ENCODE results near the gene FAM3D.

The FAM3D gene

GRCh38 chr3:58603606-58604005 is 63.0 kb downstream of the FAM3D start:
- no peaks in the 10 kb centered on the region for H3K9me3 ChIP-seq (ENCODE audit: control insufficient read depth, insufficient read depth, low read depth, low read length)
- no peak overlapping the region for H3K4me3 ChIP-seq (ENCODE audit: low read depth, low read length)
- TF ChIP-seq EGR2 (tag by site-specific recombination; IDR thresholded peaks at IDR 0.05; ENCODE audit: low read depth), result peak; percentile 32; the same call in 1 of the 2 replicates
- TF ChIP-seq ZNF600 (tag by site-specific recombination; IDR thresholded peaks at IDR 0.05), result no peak
- TF ChIP-seq ZNF335 (tag by site-specific recombination; conservative IDR thresholded peaks at IDR 0.05), result no peak
- TF ChIP-seq ZNF785 (tag by site-specific recombination; IDR thresholded peaks at IDR 0.05), result no peak
- TF ChIP-seq ZNF274 (IDR thresholded peaks at IDR 0.05; ENCODE audit: low read length), result no peak
- TF ChIP-seq ZNF274 (tag by site-specific recombination; IDR thresholded peaks at IDR 0.05; ENCODE audit: borderline replicate concordance), result no peak
- ChIA-PET POLR2A (no interaction called here), CTCF (interaction anchor here (1.8 kb wide), 1 partner anchor 35 kb away, joined by 5 read pairs; no protein-coding TSS in a partner anchor)
- no peaks in the 10 kb centered on the region for H3K4me1 ChIP-seq (ENCODE audit: control insufficient read depth, insufficient read depth, low read length)
- H3K27ac ChIP-seq (ENCODE audit: extremely low read depth, low read depth, low read length), result no peak overlapping the region
- no peaks in the 10 kb centered on the region for H3K36me3 ChIP-seq (ENCODE audit: control insufficient read depth in 2 of 2, insufficient read depth in 1 of 2, low read length in 2 of 2)

- H3K36me3 ChIP-seq (ENCODE audit: control insufficient read depth in 2 of 2, insufficient read depth in 1 of 2, low read length in 2 of 2), result no peaks in the 10 kb centered on the region
- CTCF ChIA-PET, result interaction anchor here (0.6 to 0.8 kb wide), 2 partner anchors 19 to 94 kb away, joined by 3 to 4 read pairs; no protein-coding TSS in a partner anchor
- H3K27ac ChIP-seq (ENCODE audit: extremely low read depth, low read depth, low read length), result no peak overlapping the region
- H3K9me3 ChIP-seq (ENCODE audit: control insufficient read depth, insufficient read depth, low read depth, low read length), result no peaks in the 10 kb centered on the region
- H3K4me3 ChIP-seq (ENCODE audit: low read depth, low read length), result no peak overlapping the region
- TF ChIP-seq KLF1 (tag by site-specific recombination; IDR thresholded peaks at IDR 0.05) (no peak), MZF1 (tag by site-specific recombination; IDR thresholded peaks at IDR 0.05; ENCODE audit: borderline replicate concordance) (no peak), KLF8 (tag by site-specific recombination; IDR thresholded peaks at IDR 0.05) (no peak), ZNF837 (tag by site-specific recombination; IDR thresholded peaks at IDR 0.05) (no peak), ZNF23 (tag by site-specific recombination; IDR thresholded peaks at IDR 0.05; ENCODE audit: borderline replicate concordance) (no peak), ZNF664 (tag by site-specific recombination; IDR thresholded peaks at IDR 0.05) (no peak), ZNF610 (tag by site-specific recombination; IDR thresholded peaks at IDR 0.05; ENCODE audit: borderline replicate concordance) (no peak), MEIS1 (CRISPR knock-in tag; IDR thresholded peaks at IDR 0.05; ENCODE audit: borderline replicate concordance) (no peak), ZNF629 (tag by site-specific recombination; IDR thresholded peaks at IDR 0.05) (no peak), ZNF324 (tag by site-specific recombination; IDR thresholded peaks at IDR 0.05) (no peak), ZNF558 (tag by site-specific recombination; IDR thresholded peaks at IDR 0.05) (no peak)
- TF ChIP-seq, protein P1, sequence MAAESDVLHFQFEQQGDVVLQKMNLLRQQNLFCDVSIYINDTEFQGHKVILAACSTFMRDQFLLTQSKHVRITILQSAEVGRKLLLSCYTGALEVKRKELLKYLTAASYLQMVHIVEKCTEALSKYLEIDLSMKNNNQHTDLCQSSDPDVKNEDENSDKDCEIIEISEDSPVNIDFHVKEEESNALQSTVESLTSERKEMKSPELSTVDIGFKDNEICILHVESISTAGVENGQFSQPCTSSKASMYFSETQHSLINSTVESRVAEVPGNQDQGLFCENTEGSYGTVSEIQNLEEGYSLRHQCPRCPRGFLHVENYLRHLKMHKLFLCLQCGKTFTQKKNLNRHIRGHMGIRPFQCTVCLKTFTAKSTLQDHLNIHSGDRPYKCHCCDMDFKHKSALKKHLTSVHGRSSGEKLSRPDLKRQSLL (tag by site-specific recombination; IDR thresholded peaks at IDR 0.05), result no peak
- no peaks in the 10 kb centered on the region for H3K4me1 ChIP-seq (ENCODE audit: control insufficient read depth, insufficient read depth, low read length)
- POLR2A ChIA-PET, result no interaction called here
Measured at GRCh38 chr3:58597770-58598310, 68.7 kb downstream of the FAM3D start.

GRCh38 chr3:58596834-58597518 is 69.6 kb downstream of the FAM3D start:
- POLR2A ChIA-PET, result no interaction called here
- TF ChIP-seq ZNF48 (tag by site-specific recombination; IDR thresholded peaks at IDR 0.05) (no peak), ZFP69B (tag by site-specific recombination; IDR thresholded peaks at IDR 0.05) (no peak), ZNF19 (tag by site-specific recombination; IDR thresholded peaks at IDR 0.05; ENCODE audit: low read depth) (no peak), ZNF654 (tag by site-specific recombination; IDR thresholded peaks at IDR 0.05; ENCODE audit: low read depth) (no peak), ZNF132 (tag by site-specific recombination; IDR thresholded peaks at IDR 0.05; ENCODE audit: borderline replicate concordance) (no peak), ZNF555 (tag by site-specific recombination; conservative IDR thresholded peaks at IDR 0.05) (no peak), RBAK (tag by site-specific recombination; IDR thresholded peaks at IDR 0.05) (no peak), ZBTB21 (tag by site-specific recombination; IDR thresholded peaks at IDR 0.05) (no peak), SETDB1 (IDR thresholded peaks at IDR 0.05; ENCODE audit: insufficient read length, low read length) (no peak), ZNF23 (tag by site-specific recombination; IDR thresholded peaks at IDR 0.05; ENCODE audit: borderline replicate concordance) (no peak), ZSCAN5A (tag by site-specific recombination; IDR thresholded peaks at IDR 0.05) (no peak), ZNF677 (tag by site-specific recombination; IDR thresholded peaks at IDR 0.05) (no peak), ZNF311 (tag by site-specific recombination; IDR thresholded peaks at IDR 0.05; ENCODE audit: borderline replicate concordance) (no peak)

More at GRCh38 chr3:58596834-58597518, 69.6 kb downstream of the FAM3D start:
- Histone ChIP-seq H3K4me3 (ENCODE audit: low read depth, low read length) (no peak overlapping the region), H3K4me1 (ENCODE audit: control insufficient read depth, insufficient read depth, low read length) (no peaks in the 10 kb centered on the region), H3K36me3 (ENCODE audit: control insufficient read depth in 2 of 2, insufficient read depth in 1 of 2, low read length in 2 of 2) (no peaks in the 10 kb centered on the region), H3K27ac (ENCODE audit: extremely low read depth, low read depth, low read length) (no peak overlapping the region), H3K9me3 (ENCODE audit: control insufficient read depth, insufficient read depth, low read depth, low read length) (no peaks in the 10 kb centered on the region)
- CTCF ChIA-PET, result interaction anchor here (0.6 to 0.8 kb wide), 2 partner anchors 20 to 95 kb away, joined by 3 to 4 read pairs; no protein-coding TSS in a partner anchor
